Smooth muscle cell (in vitro differentiated cells): ENCODE measurements around the gene METTL21C. TPM values are rescaled to one million over a fixed set of nuclear protein-coding genes. Genes with fewer than 3 reads are reported as not detected.

Experiments used
- DNase-seq: peaks from one replicate; lab custom pipeline; 2025; ENCODE audit not compliant: unreplicated experiment; lab: John Stamatoyannopoulos, UW
- H2AFZ ChIP-seq: fragments of 200-600 bp; sonication (generic); 2 replicates; pipeline ENCODE4 v1.6.0; 2016; ENCODE audit warnings: antibody characterized with exemption, low read depth, mild to moderate bottlenecking
- H3F3A ChIP-seq: fragments of 200-600 bp; sonication (generic); 2 replicates; pipeline ENCODE4 v1.6.0; 2017; ENCODE audit warnings: antibody characterized with exemption, low read depth
- H3K27ac ChIP-seq: fragments of 200-600 bp; sonication (generic); 2 replicates; pipeline ENCODE4 v1.5.1; 2016; ENCODE audit warnings: low read depth, mild to moderate bottlenecking
- H3K27me3 ChIP-seq: fragments of 200-600 bp; sonication (generic); 2 replicates; pipeline ENCODE4 v1.6.1; 2016; ENCODE audit warnings: low read depth, mild to moderate bottlenecking
- H3K36me3 ChIP-seq: fragments of 200-600 bp; sonication (generic); 2 replicates; pipeline ENCODE4 v1.5.1; 2016; ENCODE audit warnings: low read depth
- H3K4me1 ChIP-seq: fragments of 200-600 bp; sonication (generic); 2 replicates; pipeline ENCODE4 v1.5.1; 2016; ENCODE audit warnings: low read depth
- H3K4me2 ChIP-seq: fragments of 200-600 bp; sonication (generic); 2 replicates; pipeline ENCODE4 v1.6.0; 2016; ENCODE audit warnings: mild to moderate bottlenecking
- H3K4me3 ChIP-seq: fragments of 200-600 bp; sonication (generic); 2 replicates; pipeline ENCODE4 v1.5.1; 2016; ENCODE audit warnings: mild to moderate bottlenecking
- H3K79me2 ChIP-seq: fragments of 200-600 bp; sonication (generic); 2 replicates; pipeline ENCODE4 v1.6.0; 2016; ENCODE audit warnings: low read depth, mild to moderate bottlenecking
- H3K9ac ChIP-seq: fragments of 200-600 bp; sonication (generic); 2 replicates; pipeline ENCODE4 v1.6.0; 2016; ENCODE audit warnings: low read depth
- H3K9me3 ChIP-seq: fragments of 200-600 bp; sonication (generic); replicated peaks from 2 replicates; pipeline ENCODE4 v1.5.1; 2016; ENCODE audit warnings: low read depth
- H4K20me1 ChIP-seq: fragments of 200-600 bp; sonication (generic); 2 replicates; pipeline ENCODE4 v1.6.0; 2016; ENCODE audit warnings: low read depth
- CTCF ChIP-seq: fragments of 200-600 bp; sonication (generic); IDR thresholded peaks from 2 replicates; pipeline ENCODE4 v1.5.1; 2017; ENCODE audit warnings: borderline replicate concordance, mild to moderate bottlenecking, antibody characterized with exemption; ENCODE audit not compliant: insufficient read depth, poor library complexity, severe bottlenecking
- WGBS: methylation state at CpG from one replicate; pipeline ENCODE4 v1.1.7; 2016; ENCODE audit warnings: low lambda C conversion rate; 5-methylcytosine and 5-hydroxymethylcytosine counted together
- polyA plus RNA-seq: library from polyadenylated mRNA; unstranded; fragments of >200 nt; fragmentation: Nextera tagmentation; extraction: Ambion mirVana; gene quantifications from 2 replicates; pipeline ENCODE4 v1.2.1, GENCODE V29; 2016
- total RNA-seq: library from RNA; depleted of rRNA; stranded (reverse); fragments of >200 nt; gene quantifications from 2 replicates; pipeline ENCODE4 v1.2.3, GENCODE V29; 2014

The METTL21C gene
- total and polyA plus RNA-seq, 2 experiments from 2014 or later: not detected

- Histone ChIP-seq H3K4me1 (peaks cover 8% of the 10 kb centered on the region), H4K20me1 (no peaks in the 10 kb centered on the region), H3K9me3 (no peaks in the 10 kb centered on the region), H3K36me3 (no peaks in the 10 kb centered on the region), H2AFZ (no peak overlapping the region), H3K9ac (no peak overlapping the region), H3K4me3 (no peak overlapping the region), H3K79me2 (no peaks in the 10 kb centered on the region), H3K27ac (no peak overlapping the region), H3K27me3 (no peaks in the 10 kb centered on the region), H3F3A (no peaks in the 10 kb centered on the region), H3K4me2 (no peak overlapping the region)
- WGBS: 84% methylated on average over 3 of the region's 3 CpGs
- TF ChIP-seq CTCF: no peak
- DNase-seq: no peak
Measured at GRCh38 chr13:102699504-102699903, 4.7 kb upstream of the METTL21C start.

- 85% methylated on average over 2 of the region's 2 CpGs for WGBS
- no peak for TF ChIP-seq CTCF
- no peak for DNase-seq
- peaks cover 8% of the 10 kb centered on the region for H3K4me1 ChIP-seq
- H3F3A ChIP-seq: no peaks in the 10 kb centered on the region
- no peaks in the 10 kb centered on the region for H3K9me3 ChIP-seq
- H3K27ac ChIP-seq: no peak overlapping the region
- no peak overlapping the region for H2AFZ ChIP-seq
- no peaks in the 10 kb centered on the region for H3K79me2 ChIP-seq
- no peak overlapping the region for H3K9ac ChIP-seq
- H3K36me3 ChIP-seq: no peaks in the 10 kb centered on the region
- no peaks in the 10 kb centered on the region for H4K20me1 ChIP-seq
- H3K4me2 ChIP-seq: no peak overlapping the region
- H3K27me3 ChIP-seq: no peaks in the 10 kb centered on the region
- H3K4me3 ChIP-seq: no peak overlapping the region
Measured at GRCh38 chr13:102698649-102698980, 3.8 kb upstream of the METTL21C start.

- Histone ChIP-seq H2AFZ (no peak overlapping the region), H3K4me2 (no peak overlapping the region), H3F3A (no peaks in the 10 kb centered on the region), H3K27me3 (no peaks in the 10 kb centered on the region), H3K27ac (no peak overlapping the region), H3K9me3 (no peaks in the 10 kb centered on the region), H3K79me2 (no peaks in the 10 kb centered on the region), H3K9ac (no peak overlapping the region), H3K4me1 (peaks cover 5% of the 10 kb centered on the region), H3K36me3 (no peaks in the 10 kb centered on the region), H3K4me3 (no peak overlapping the region), H4K20me1 (no peaks in the 10 kb centered on the region)
- WGBS: 92% methylated on average over 8 of the region's 8 CpGs
- no peak for TF ChIP-seq CTCF
- no peak for DNase-seq
Measured at GRCh38 chr13:102697929-102698648, 3.2 kb upstream of the METTL21C start.

GRCh38 chr13:102697264-102697663 is 2.4 kb upstream of the METTL21C start:
- H3K4me3 ChIP-seq: no peak overlapping the region
- no peaks in the 10 kb centered on the region for H3K27me3 ChIP-seq
- DNase-seq: no peak
- no peak overlapping the region for H2AFZ ChIP-seq
- no peaks in the 10 kb centered on the region for H3F3A ChIP-seq
- no peak overlapping the region for H3K4me2 ChIP-seq
- H3K36me3 ChIP-seq: no peaks in the 10 kb centered on the region
- H3K79me2 ChIP-seq: no peaks in the 10 kb centered on the region
- peaks cover 5% of the 10 kb centered on the region for H3K4me1 ChIP-seq
- H3K9ac ChIP-seq: no peak overlapping the region
- H3K27ac ChIP-seq: no peak overlapping the region
- no peaks in the 10 kb centered on the region for H4K20me1 ChIP-seq
- WGBS: 94% methylated on average over 6 of the region's 6 CpGs
- H3K9me3 ChIP-seq: no peaks in the 10 kb centered on the region
- TF ChIP-seq CTCF: no peak
